Skin epidermis (tissue), 12 donors: ENCODE results near the gene GPBP1.
"Not testable (repeated sequence)": the region's sequence is repeated elsewhere in the genome, so short reads cannot be mapped to it uniquely, and the experiment has no call there.

ENCODE experiments used
- H3K27ac ChIP-seq, 21 experiments: fragments of 200-600 bp; sonication (generic) in 11 of 21; one replicate each; pipeline ENCODE4 v1.5.0; 2020; ENCODE audit warnings: mild to moderate bottlenecking in 3 of 21, inconsistent platforms in 2 of 21, moderate library complexity in 2 of 21
- H3K4me3 ChIP-seq, 7 experiments: fragments of 200-600 bp; sonication (generic) in 2 of 7; one replicate each; pipeline ENCODE4 v1.5.0; 2020; ENCODE audit warnings: inconsistent platforms in 2 of 7, mild to moderate bottlenecking in 2 of 7, moderate library complexity in 1 of 7

GPBP1 gene

DNA sequence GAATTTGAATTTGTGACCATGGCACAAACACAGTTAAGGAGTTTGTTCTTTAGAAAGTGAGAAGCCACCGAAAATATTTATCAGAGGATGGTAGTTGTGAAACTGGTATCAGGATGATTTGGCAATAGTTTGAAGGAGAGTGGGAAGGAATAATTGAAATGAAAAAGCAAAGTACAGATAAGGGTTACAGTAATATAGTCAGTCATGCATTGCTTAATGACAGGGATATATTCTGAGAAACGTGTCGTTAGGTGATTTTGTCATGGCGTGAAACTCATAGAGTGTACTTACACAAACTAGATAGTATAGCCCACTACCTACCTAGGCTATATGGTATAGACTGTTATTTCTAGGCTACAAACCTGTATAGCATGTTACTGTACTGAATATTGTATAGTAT lies 84.2 kb downstream of the GPBP1 start:
- Histone ChIP-seq H3K27ac (no peak overlapping the region), H3K4me3 (no peak overlapping the region)

DNA sequence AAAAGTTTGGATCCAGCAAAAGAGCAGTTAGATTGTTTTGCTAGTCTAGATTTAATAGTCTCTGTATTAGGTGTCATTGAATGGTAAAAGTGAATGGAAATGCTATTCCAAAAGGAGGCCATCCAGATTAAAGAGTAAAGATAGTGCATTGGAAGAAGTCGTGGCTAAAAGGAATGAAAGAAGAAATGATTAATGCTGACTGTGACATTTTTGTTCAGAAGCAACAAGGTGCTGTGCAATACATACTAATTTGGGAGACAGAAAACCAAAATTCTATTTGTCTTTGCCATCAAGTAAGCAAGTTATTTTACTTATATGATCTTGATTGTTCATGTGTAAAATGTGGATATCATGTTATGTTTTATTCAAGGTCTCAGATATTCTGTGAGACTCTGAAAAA lies 85.1 kb downstream of the GPBP1 start:
- no peak overlapping the region for H3K4me3 ChIP-seq
- H3K27ac ChIP-seq, result no peak overlapping the region

- Histone ChIP-seq H3K27ac (no peak overlapping the region), H3K4me3 (no peak overlapping the region)
Measured at GRCh38 chr5:57259704-57260103, 85.8 kb downstream of the GPBP1 start.

- no peak overlapping the region for H3K4me3 ChIP-seq
- H3K27ac ChIP-seq, result no peak overlapping the region
Measured at GRCh38 chr5:57262541-57262940, 88.7 kb downstream of the GPBP1 start.

DNA sequence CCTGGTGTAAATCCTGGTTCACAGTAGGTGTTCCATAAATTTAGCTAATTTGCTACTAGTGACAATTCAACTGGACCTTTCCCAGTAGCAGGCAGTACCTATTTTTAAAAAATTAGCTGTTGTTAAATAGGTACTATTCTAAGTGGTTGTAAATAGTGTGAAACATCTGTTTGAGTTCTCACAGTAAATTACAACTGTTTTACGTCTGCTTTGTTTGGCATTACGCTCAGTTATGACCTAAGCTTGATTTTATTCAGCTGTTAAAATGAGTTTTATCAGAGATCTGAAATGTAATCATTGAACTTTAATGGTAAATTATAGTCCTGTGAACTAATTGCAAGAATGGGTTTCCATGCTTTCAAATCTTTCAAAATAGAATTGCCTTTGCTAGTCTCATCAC lies 93.9 kb downstream of the GPBP1 start:
- Histone ChIP-seq H3K4me3 (no peak overlapping the region), H3K27ac (no peak overlapping the region)

DNA sequence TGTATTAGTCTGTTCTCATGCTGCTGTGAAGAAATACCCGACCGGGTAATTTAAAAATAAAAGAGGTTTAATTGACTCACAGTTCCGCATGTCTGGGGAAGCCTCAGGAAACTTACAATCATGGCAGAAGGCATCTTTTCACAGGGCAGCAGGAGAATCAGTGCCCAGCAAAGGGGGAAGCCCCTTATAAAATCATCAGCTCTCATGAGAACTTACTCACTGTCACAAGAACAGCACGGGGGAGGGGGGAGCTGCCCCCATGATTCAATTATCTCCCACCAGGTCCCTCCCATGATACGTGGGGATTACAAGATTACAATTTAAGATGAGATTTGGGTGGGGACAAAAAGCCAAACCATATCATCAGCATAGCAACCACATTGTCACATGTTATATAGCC lies 102.5 kb downstream of the GPBP1 start:
- Histone ChIP-seq H3K27ac (no peak overlapping the region), H3K4me3 (no peak overlapping the region)

GRCh38 chr5:57277085-57277484 lies 103.2 kb downstream of the GPBP1 start:
- Histone ChIP-seq H3K4me3 (no peak overlapping the region), H3K27ac (no peak overlapping the region)

DNA sequence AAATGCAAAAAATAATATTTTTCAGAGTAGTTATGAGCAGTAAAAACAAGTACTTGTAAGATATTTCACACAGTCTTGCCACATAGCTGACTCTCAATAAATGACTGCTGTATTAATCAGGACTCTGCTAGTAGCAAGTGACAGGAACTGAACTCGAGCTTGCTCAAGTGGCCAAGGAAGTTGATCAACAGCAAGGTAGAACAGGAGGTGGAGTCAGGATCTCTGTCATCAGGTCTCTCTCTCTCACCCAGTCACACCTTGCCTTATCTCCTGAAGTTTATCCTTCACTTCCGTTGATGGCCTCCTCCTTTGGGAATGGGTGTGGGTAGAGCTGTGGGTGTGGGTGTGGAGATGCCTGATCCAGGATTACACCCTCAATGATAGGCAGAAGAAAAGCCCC lies 107.0 kb downstream of the GPBP1 start:
- no peak overlapping the region for H3K27ac ChIP-seq

GRCh38 chr5:57285084-57285483 lies 111.2 kb downstream of the GPBP1 start:
- not testable (repeated sequence) for H3K4me3 ChIP-seq, H3K27ac ChIP-seq

More for the DNA sequence above, 107.0 kb downstream of the GPBP1 start:
- no peak overlapping the region for H3K4me3 ChIP-seq

DNA sequence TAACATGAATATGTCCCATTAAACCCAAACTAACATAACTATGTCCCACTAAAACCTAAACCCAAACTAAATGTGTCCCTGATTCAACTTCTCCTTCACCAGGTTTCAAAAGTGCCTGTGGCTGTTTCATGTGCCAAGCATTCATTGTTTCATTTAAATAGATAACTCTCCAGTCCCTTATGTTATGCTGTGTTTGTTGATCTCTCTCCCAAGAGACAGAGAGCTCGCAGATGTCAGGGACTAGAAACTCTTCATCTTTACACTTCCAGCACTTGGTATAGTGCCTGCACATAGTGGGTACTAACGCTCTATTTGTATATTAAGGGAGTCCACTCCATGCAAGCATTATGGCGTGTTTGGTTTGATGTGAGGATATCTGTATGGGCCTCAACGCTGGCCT lies 118.0 kb downstream of the GPBP1 start:
- H3K27ac ChIP-seq, result no peak overlapping the region
- H3K4me3 ChIP-seq, result no peak overlapping the region

GRCh38 chr5:57292336-57292735 lies 118.5 kb downstream of the GPBP1 start:
- Histone ChIP-seq H3K4me3 (no peak overlapping the region), H3K27ac (no peak overlapping the region)

DNA sequence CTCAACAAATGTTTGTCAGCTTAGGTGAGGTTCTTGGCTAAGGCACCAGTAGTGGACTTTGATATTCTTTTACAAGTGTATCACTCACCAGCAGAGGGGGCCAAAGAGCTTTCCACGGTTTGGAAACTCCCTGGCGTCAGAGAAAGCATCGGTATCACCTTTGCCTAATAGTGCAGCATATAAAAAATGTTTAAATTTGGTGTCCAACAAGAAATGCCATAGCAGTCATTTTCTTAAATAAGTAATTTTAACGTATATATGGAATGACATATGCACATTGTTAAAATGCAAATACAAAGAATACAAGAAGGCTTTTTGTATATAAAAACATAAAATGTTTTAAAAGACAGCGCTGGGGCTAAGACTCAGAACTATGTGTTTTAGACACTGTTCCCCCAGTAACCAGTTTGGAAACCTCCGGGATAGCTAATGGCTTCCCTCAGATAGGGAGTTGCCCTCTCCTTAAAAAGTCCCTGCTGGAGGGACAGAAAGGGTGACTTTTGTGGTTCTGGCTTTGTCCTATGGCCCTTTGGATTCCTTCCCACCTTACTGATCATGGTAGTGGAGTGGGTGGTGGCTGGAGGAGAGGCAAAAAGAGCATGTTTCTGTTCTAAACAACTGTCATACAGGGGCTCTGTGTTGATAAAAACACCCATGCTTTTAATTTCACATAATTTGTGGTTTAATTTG lies 124.6 kb downstream of the GPBP1 start:
- H3K4me3 ChIP-seq, result no peak overlapping the region
- peak overlapping the region in 3 of 21 experiments; percentile 31 to 54 (median 49) for H3K27ac ChIP-seq

DNA sequence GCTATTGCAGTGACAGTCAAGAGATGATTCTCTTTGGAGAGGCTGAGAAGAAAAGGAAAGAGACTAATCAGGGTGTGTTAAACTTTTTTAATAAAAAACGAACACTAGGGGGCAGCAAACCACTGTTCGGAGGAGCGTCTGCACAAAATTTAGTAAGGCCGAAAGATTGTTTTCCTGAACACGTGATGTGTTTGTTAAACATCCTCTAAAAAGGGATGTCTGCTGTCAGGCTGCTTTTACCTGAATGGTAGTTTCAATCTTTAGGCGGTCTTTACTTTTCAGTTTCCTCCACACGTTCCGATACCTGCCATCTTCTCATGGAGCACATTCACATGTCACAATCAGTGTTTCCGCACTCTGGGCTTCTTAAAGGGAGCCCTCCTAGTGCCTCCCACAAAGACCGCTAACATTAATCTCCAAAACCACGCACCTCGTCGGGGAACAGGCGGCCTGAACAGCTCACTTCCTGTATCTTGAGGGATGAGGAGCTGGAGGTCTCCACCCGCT lies 125.2 kb downstream of the GPBP1 start:
- Histone ChIP-seq H3K27ac (peak overlapping the region in 2 of 21 experiments; percentile 31 to 49), H3K4me3 (no peak overlapping the region)

DNA sequence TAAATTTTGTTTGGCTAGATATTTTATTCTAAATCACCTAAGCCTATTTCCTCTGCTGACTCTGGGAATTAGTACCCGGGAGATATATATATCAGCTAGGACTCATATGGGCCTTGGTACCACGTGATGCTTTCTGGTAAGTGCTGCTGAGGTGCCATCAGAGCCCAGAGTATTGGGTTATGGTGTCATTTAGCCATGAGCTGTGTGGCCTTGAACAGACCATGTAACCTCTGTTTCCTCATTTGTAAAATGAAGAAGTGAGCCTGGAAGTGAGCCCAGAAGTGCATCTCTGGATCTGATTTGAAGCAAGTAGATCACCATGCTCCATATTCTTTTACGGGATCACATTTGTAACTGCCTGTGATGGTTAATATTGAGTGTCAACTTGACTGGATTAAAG lies 126.1 kb downstream of the GPBP1 start:
- H3K27ac ChIP-seq, result no peak overlapping the region
- H3K4me3 ChIP-seq, result no peak overlapping the region

DNA sequence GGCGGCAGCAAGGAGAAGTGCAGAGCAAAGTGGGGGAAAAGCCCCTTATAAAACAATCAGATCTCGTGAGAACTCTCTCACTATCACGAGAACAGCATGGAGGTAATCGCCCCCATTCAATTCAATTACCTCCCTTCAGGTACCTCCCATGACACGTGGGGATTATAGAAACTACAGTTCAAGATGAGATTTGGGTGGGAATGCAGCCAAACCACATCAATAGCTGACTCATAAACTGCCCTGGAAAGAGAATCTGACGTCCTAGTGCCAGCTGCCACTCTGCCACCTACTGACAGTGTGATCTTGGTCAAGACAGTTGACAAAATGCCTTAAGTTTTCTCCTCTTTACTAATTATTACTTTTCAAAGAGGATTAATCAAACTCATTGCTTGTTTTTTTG lies 128.3 kb downstream of the GPBP1 start:
- Histone ChIP-seq H3K4me3 (no peak overlapping the region), H3K27ac (no peak overlapping the region)

DNA sequence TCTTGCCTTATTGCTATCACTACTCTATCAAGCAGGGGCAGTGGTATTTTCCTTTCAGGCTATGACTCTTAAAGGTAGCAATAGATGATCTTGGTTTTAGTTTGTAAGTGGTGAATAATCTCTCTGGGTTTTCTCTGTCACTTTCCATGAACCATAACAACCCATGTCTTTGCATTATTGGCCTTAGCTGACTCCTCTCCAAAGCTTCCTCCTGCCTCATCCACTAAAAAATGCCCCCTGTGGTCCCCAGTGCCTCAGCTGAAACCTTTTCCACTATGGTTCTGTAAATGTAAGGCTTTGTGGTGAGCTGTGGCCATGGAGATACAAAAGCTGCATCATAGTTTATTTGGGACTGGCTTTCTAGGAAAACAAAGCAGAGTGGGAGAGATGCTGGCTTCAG lies 128.8 kb downstream of the GPBP1 start:
- Histone ChIP-seq H3K4me3 (no peak overlapping the region), H3K27ac (no peak overlapping the region)

- Histone ChIP-seq H3K4me3 (no peak overlapping the region), H3K27ac (no peak overlapping the region)
Measured at GRCh38 chr5:57303985-57304384, 130.1 kb downstream of the GPBP1 start.

- Histone ChIP-seq H3K4me3 (no peak overlapping the region), H3K27ac (no peak overlapping the region)
Measured at GRCh38 chr5:57304931-57305330, 131.1 kb downstream of the GPBP1 start.

DNA sequence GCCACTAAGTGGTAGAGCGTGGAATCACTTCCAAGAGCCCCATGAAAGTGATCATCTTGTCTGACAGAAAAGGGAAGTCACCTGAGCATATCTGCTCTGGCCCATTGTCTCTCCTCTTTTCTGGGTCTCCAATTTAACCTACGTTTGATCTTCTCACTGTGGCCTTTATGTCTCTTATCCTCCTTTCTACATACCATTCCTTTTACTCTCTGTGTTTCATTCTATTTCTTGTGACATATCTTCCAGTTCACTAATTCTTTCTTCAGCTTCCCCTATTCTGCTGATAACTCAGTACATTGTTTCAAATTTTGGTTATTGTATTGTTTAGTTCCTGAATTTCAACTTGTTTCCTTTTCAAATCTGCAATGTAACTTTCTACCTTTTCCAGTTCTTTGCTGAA lies 132.5 kb downstream of the GPBP1 start:
- no peak overlapping the region for H3K27ac ChIP-seq
- no peak overlapping the region for H3K4me3 ChIP-seq

DNA sequence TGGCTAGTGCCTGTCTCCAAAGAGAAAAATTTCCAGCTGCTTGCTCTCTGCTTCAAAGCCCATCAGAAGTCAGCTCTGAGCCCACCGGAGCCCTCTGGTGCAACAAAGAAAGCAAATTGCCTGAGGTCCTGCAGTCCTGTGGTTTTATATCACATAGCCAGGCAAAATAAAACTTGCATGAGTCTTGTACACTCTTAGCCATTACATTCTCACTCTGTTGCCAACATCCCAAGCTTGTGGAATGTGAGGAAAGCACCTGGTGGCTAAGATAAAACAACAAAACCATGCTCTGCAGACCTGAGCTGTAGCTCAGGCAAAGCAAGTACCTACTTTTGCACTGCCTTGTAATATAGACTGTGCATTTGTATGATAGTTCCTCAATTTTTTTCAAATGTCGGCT lies 133.7 kb downstream of the GPBP1 start:
- Histone ChIP-seq H3K4me3 (no peak overlapping the region), H3K27ac (no peak overlapping the region)

DNA sequence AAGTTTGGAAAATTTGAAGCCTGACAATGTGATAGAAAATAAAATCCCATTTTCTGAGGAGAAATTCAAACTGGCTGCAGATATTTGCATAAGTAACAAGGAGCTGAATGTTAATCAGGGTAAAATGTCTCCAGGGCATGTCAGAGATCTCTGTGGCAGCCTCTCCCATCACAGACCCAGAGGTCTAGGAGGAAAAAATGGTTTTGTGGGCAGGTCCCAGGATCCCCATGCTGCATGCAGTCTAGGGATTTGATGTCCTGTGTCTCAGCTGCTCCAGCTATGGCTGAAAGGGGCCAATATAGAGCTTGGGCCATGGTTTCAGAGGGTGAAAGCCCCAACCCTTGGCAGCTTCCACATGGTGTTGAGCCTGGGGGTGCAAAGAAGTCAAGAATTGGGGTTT lies 135.2 kb downstream of the GPBP1 start:
- H3K4me3 ChIP-seq, H3K27ac ChIP-seq: not testable (repeated sequence)

DNA sequence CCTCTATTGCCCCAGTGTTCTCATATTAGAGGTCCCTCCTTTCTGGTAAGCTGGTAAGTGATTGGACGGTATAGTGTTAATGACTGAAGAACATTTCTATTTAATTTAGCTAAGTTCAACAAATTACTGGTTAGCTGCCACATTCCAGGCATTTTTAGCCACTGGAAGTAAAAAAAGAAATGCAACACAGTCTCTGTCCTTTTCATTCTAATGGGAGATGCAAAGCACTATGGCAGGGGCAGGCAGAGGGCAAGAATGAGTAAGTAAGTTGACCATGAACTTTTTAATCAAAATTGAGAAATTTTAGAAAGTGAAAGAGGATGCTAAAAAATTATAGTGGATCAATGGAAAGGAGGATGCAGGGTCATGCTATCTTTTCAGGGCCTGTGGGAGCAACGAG lies 137.4 kb downstream of the GPBP1 start:
- Histone ChIP-seq H3K4me3 (no peak overlapping the region), H3K27ac (no peak overlapping the region)
